Fibroblast of pulmonary artery (primary cell): ENCODE data around the gene USP6NL.

Experiments
- DNase-seq: peaks from one replicate; pipeline ENCODE4 v3.0.0-alpha.2; 2010; ENCODE audit warnings: low read depth
- H3K4me3 ChIP-seq: replicated peaks from 2 replicates; pipeline ENCODE4 v1.5.1; 2011; ENCODE audit warnings: low read depth, mild to moderate bottlenecking, control low read depth, low read length, moderate library complexity
- TF ChIP-seq, protein P1 (sequence below): IDR thresholded peaks from 2 replicates; pipeline ENCODE4 v1.5.1; 2011; ENCODE audit warnings: mild to moderate bottlenecking, control low read depth, low read length, inconsistent platforms; ENCODE audit errors: missing control alignments

The USP6NL gene

DNA sequence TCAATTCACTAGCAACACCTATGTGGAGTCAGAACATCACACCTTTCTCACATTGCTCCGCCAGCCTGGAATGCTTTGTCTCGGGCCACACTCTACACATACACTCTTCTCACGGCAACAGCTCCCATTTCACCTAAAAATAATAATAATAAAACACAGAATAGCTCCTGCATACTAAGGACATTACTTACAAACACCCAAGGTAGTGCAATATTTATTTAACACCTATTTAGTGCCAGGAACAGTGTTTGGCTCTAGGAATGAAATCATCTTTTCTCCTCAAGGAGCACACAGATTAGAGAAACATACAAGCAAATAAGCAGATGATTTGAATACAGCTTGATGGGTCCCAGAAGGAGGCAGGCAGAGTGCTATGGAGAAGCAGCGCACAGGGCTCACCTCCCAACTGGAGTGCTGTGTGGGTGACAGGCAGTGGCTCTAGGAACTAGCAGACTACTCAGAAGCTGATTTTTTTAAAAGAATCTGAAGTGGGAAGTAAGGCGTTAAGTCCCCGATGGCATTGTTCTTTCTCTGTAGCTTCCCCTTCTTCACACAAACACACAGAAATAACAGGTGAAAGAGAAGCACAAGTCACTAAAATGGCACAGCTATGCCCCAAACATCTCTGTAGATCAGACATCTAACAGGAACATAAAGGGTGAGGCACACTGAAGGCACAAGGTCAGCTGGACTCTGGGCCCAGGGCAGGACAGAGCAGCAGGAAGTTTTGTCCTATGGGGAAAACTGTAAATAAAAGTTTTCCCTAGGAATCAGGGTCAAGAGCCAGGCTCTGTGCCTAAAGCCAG, 16.7 kb downstream of the USP6NL start:
- DNase-seq: no peak
- TF ChIP-seq, protein P1, sequence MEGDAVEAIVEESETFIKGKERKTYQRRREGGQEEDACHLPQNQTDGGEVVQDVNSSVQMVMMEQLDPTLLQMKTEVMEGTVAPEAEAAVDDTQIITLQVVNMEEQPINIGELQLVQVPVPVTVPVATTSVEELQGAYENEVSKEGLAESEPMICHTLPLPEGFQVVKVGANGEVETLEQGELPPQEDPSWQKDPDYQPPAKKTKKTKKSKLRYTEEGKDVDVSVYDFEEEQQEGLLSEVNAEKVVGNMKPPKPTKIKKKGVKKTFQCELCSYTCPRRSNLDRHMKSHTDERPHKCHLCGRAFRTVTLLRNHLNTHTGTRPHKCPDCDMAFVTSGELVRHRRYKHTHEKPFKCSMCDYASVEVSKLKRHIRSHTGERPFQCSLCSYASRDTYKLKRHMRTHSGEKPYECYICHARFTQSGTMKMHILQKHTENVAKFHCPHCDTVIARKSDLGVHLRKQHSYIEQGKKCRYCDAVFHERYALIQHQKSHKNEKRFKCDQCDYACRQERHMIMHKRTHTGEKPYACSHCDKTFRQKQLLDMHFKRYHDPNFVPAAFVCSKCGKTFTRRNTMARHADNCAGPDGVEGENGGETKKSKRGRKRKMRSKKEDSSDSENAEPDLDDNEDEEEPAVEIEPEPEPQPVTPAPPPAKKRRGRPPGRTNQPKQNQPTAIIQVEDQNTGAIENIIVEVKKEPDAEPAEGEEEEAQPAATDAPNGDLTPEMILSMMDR: no peak
- no peak overlapping the region for H3K4me3 ChIP-seq

DNA sequence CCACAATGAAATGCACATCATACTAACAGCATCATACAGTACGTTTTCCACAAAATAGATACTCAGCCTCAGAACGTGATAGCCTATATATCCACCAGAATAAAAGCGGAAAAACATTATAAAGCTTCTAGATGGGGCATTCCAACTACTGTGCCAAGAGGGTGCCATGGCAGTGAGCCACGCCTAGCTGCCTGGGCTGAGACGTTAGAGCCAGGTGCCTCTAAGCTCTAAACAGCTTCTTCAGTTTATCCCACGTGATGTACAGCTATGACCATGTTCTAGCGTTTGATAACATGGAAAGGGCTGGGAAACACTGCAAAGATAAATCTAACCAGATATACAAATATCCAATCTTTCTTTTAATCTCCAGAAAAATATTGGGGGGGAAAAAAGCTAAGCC, 17.8 kb downstream of the USP6NL start:
- no peak for DNase-seq
- H3K4me3 ChIP-seq: no peak overlapping the region
- TF ChIP-seq, protein P1: no peak

DNA sequence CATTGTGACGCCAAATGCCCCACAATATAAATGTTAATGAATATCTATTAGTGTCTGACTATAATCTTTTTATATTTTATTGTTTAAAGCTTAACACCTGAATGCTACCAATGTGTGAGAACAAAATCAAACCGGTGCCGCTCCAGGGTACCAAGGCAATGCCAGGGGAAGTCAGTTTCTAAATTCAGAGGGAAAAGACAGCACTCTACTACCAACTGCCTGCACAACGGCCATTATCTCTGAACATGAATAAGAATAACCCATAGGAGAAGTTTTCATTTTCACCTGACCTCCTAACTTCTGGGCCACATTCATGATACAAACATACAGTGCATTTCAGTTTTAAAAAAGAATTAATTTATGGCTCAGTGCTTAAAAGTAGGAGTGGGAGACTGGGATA, 21.7 kb downstream of the USP6NL start:
- no peak for DNase-seq

DNA sequence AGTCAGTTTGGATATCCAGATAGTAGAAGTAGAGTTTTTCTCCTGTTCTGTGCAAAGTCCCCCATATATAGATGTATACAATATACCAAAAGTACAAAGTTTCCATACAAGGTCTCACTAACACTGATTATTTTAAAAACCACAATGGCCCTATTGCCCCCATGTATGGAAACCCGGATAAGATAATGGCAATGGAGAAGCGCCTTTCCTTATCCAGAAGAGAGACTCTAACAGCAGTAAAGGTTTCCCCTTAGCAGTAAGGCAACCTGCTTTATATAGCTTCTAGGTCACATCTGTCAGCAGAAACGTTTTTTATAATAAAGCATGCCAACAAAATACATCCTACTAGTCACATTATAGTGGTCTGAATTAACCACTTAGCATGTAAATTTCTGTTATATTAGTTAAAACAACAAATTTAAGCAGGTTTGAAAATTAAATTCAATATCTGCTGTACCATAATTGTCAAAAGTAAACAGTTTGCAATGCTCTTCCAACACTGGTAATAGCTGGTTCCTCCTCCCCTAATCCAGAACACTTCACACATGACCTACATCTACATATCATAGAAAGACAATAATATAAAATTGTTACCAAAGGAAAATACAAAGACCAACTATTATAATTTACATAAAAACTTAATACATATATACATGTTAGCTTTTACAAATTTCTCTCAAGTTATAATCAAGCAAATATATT, 22.4 kb downstream of the USP6NL start:
- no peak overlapping the region for H3K4me3 ChIP-seq
- no peak for DNase-seq
- TF ChIP-seq, protein P1: no peak

More for the DNA sequence above, 21.7 kb downstream of the USP6NL start:
- H3K4me3 ChIP-seq: no peak overlapping the region
- TF ChIP-seq, protein P1: no peak

DNA sequence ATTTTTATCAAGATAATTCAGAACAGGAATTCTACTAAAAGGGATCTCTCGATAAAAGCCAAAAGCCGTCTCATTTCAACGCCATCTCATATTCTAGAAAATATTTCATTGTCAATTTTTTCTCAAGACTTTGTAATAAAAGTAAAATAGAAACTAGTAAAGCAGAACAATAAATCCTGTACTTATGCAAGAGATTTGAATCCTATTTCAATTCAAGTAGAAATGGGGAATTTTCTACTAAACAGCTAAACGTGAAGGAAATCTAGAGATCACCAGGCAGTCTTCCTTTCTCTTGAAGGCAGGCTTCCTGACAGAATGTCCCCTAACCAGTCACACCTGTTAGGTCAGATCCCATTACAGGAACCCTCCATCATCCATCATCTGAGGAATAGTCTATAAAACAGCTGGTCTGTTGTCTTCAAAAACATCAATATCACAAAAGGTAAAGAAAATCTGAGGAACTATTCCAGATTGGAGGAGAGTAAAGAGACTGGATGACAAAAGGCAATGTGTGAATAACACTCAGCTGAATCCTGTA, 23.7 kb downstream of the USP6NL start:
- TF ChIP-seq, protein P1: no peak
- H3K4me3 ChIP-seq: no peak overlapping the region
- no peak for DNase-seq

DNA sequence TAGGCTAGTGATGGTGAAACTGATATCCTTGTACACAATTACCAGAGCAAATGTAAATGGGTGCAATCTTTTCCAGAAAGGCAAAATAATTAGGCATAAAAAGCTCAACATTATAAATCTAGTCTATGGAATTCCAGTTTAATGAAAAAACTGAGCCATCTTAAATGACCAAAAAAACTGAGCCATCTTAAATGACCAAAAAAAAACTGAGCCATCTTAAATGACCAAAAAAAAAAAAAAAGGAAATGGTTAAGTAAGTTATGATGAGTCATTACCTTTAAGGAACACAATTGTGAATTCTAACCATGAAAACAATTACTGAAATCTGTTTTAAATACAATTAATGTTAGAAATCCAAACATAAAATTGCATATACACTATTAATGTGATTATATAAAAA, 25.3 kb downstream of the USP6NL start:
- no peak overlapping the region for H3K4me3 ChIP-seq
- TF ChIP-seq, protein P1: no peak
- peak; percentile 25 for DNase-seq
